A673 (cell line): Measurements from ENCODE around the gene MVB12A. TPM values are rescaled to one million over a fixed set of nuclear protein-coding genes. Genes with fewer than 3 reads are reported as not detected.

ENCODE experiments used
- BruUV-seq: library from RNA; stranded (reverse); fragments of 400-500 nt; replicated peaks from 2 replicates; lab custom pipeline; 2021; lab: Mats Ljungman, UMichigan
- CTCF ChIA-PET: fragments of 300-600 bp; sonication (Branson Sonifier 250); formaldehyde crosslinking; loops from one replicate; lab custom pipeline; 2022; ENCODE audit warnings: antibody characterized with exemption; lab: Charles Lee
- POLR2A ChIA-PET: fragments of 300-600 bp; sonication (Branson Sonifier 250); formaldehyde crosslinking; loops from one replicate; lab custom pipeline; 2022; ENCODE audit warnings: antibody characterized with exemption; ENCODE audit not compliant: low non-redundant PET; lab: Charles Lee
- DNase-seq: peaks from one replicate; pipeline ENCODE4 v3.0.0-alpha.2; 2015; ENCODE audit warnings: low spot score
- H3K27ac ChIP-seq: fragments of 200-600 bp; sonication (generic); 2 replicates; pipeline ENCODE4 v1.5.1; 2016; ENCODE audit warnings: mixed run types, low read depth, mild to moderate bottlenecking, mixed read lengths, antibody characterized with exemption, low read length; ENCODE audit not compliant: poor library complexity, severe bottlenecking
- H3K27me3 ChIP-seq: fragments of 200-600 bp; sonication (generic); replicated peaks from 2 replicates; pipeline ENCODE4 v1.6.1; 2017; ENCODE audit warnings: mixed run types, low read depth, mild to moderate bottlenecking, mixed read lengths, antibody characterized with exemption, low read length; ENCODE audit not compliant: insufficient read depth, poor library complexity
- H3K36me3 ChIP-seq: fragments of 200-600 bp; sonication (generic); 2 replicates; pipeline ENCODE4 v1.6.1; 2016; ENCODE audit warnings: mixed run types, mild to moderate bottlenecking, mixed read lengths, antibody characterized with exemption, low read length; ENCODE audit not compliant: insufficient read depth, poor library complexity, severe bottlenecking
- H3K4me1 ChIP-seq: fragments of 200-600 bp; sonication (generic); 2 replicates; pipeline ENCODE4 v1.6.1; 2017; ENCODE audit warnings: mixed run types, mild to moderate bottlenecking, mixed read lengths, antibody characterized with exemption, low read length; ENCODE audit not compliant: insufficient read depth, poor library complexity, severe bottlenecking
- H3K4me3 ChIP-seq: fragments of 200-600 bp; sonication (generic); 2 replicates; pipeline ENCODE4 v1.5.1; 2016; ENCODE audit warnings: low read depth, mixed run types, mild to moderate bottlenecking, mixed read lengths, low read length; ENCODE audit not compliant: poor library complexity, severe bottlenecking
- H3K9me3 ChIP-seq: fragments of 200-600 bp; sonication (generic); 2 replicates; pipeline ENCODE4 v1.6.1; 2016; ENCODE audit warnings: mixed run types, low read depth, mild to moderate bottlenecking, mixed read lengths, antibody characterized with exemption, low read length; ENCODE audit not compliant: poor library complexity, severe bottlenecking
- EZH2 ChIP-seq: fragments of 200-600 bp; sonication (generic); IDR thresholded peaks from 2 replicates; pipeline ENCODE4 v1.6.1; 2017; ENCODE audit warnings: borderline replicate concordance, low read depth, mild to moderate bottlenecking, mixed read lengths, antibody characterized with exemption, low read length; ENCODE audit not compliant: poor library complexity, severe bottlenecking
- intact Hi-C: fragments of 100-400 bp; cut with micrococcal nuclease; formaldehyde crosslinking; loops from one replicate; pipeline ENCODE4 v1.10.0; 2022; ENCODE audit not compliant: unreplicated experiment
- total RNA-seq: library from RNA; stranded (reverse); gene quantifications from 2 replicates; pipeline ENCODE4 v1.2.3, GENCODE V29; 2021
- TF ChIP-seq, protein P1 (sequence below): fragments of 300-800, 200-600 bp; sonication (generic); conservative IDR thresholded peaks from 2 replicates; pipeline ENCODE4 v1.5.1; 2017; ENCODE audit warnings: low read depth, mild to moderate bottlenecking, antibody characterized with exemption, low read length, moderate library complexity, mixed read lengths

MVB12A gene
- total RNA-seq, 1 experiment from 2014 or later, result 39.5 TPM

DNA sequence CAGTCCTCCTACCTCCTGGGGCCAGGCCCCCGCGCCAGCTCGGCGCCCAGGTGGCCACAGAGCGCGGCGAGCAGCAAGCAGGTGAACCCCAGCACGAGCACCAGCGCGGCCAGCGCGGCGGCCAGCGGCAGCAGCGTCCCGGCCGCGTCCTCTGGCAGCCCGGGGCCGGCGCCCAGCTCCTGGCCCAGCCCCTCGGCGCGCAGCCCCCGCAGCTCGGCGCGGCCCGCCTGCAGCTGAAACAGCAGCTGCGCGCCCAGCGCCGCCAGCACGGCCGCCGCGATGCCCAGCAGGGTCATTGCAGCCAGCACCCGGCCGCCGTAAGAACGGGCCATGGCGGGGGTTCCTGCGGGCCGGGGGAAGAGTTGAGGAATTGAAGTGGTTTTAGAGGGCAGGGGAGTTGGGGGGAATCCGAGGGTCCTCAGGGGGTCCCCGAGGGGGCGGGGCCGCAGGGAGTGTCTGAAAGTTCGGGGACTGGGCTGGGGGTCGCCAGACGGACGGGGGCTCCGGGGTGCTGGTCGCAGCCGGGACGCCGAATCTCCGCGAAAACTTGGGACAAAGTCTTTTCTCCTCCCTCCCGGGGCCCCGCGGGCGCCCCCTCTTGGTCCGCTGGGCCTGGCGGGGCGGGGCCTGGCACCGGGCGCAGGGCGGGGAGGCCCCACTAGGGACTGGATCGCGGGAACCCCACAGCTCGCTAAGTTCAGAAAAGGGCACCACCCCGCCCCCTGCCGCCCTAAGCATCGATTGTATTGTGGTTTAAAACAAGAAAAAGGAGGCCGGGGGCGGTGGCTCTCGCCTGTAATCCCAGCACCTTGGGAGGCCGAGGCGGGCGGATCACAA lies 28.5 kb downstream of the MVB12A start, which contains the start of gene TMEM221:
Gene TMEM221, minus strand, starts transcription at position 538 of the 837 bp plus-strand sequence. Its CDS starts 206 bp downstream, at position 332.
- Histone ChIP-seq H3K27me3 (peaks cover 18% of the 10 kb centered on the region), H3K4me1 (peaks cover 5% of the 10 kb centered on the region), H3K4me3 (peak within 1 kb of the TSS; percentile 50), H3K9me3 (no peaks in the 10 kb centered on the region), H3K36me3 (no peaks in the 10 kb centered on the region), H3K27ac (no peak within 1 kb of the TSS)
- ChIA-PET POLR2A (interaction anchor here (0.6 to 0.7 kb wide), 2 partner anchors 103 to 1006 kb away, joined by 6 to 8 read pairs; no protein-coding TSS in a partner anchor), CTCF (interaction anchor here (1.0 kb wide), 1 partner anchor 1006 kb away, joined by 3 read pairs; no protein-coding TSS in a partner anchor)
- TF ChIP-seq, protein P1, sequence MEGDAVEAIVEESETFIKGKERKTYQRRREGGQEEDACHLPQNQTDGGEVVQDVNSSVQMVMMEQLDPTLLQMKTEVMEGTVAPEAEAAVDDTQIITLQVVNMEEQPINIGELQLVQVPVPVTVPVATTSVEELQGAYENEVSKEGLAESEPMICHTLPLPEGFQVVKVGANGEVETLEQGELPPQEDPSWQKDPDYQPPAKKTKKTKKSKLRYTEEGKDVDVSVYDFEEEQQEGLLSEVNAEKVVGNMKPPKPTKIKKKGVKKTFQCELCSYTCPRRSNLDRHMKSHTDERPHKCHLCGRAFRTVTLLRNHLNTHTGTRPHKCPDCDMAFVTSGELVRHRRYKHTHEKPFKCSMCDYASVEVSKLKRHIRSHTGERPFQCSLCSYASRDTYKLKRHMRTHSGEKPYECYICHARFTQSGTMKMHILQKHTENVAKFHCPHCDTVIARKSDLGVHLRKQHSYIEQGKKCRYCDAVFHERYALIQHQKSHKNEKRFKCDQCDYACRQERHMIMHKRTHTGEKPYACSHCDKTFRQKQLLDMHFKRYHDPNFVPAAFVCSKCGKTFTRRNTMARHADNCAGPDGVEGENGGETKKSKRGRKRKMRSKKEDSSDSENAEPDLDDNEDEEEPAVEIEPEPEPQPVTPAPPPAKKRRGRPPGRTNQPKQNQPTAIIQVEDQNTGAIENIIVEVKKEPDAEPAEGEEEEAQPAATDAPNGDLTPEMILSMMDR, result peak; percentile 63
- no peak for TF ChIP-seq EZH2
- BruUV-seq, result no TSS peak
- intact Hi-C loops, result no loop called here
- DNase-seq, result peak; percentile 60

DNA sequence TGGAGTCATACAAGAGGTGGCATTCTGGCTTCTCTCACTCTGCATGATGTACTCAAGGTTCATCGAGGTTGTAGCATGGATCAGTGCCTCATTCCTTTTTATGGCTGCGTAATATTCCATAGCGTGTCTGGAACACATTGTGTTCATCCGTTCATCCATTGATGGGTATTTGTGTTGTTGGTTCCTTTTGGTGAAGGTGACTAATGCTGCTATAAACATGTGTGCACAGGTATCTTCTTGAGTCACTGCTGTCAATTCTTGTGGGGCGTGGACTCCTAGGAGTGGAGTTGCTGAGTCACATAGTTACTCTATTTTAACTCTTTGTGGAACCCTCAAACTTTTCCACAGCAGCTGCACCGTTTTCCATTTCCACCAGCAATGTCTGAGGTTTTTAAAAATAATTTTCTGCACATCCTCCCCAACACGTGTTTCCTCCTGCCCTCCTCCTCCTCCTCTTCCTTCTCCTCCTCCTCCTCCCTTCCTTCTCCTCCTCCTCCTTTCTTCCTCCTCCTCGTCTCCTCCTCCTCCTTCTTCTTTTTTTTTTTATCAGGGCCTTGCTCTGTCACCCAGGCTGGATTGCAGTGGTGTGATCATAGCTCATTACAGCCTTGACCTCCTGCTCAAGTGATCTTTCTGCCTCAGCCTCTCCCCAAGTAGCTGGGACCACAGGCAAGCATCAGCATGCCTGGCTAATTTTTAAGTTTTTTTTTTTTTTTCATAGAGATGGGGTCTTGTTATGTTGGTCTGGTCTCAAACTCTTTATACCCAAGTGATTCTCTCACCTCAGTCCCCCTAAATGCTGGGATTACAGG lies 30.6 kb downstream of the MVB12A start:
- POLR2A ChIA-PET, result no interaction called here
- peaks cover 29% of the 10 kb centered on the region for H3K27me3 ChIP-seq
- H3K36me3 ChIP-seq, result no peaks in the 10 kb centered on the region
- H3K27ac ChIP-seq, result no peak overlapping the region
- no peak for TF ChIP-seq EZH2
- TF ChIP-seq, protein P1, result no peak
- DNase-seq, result no peak
- H3K9me3 ChIP-seq, result no peaks in the 10 kb centered on the region
- no TSS peak for BruUV-seq
- intact Hi-C loops, result loop anchor here (5.0 kb wide), 1 partner anchor 317 kb away; no protein-coding TSS in a partner anchor
- CTCF ChIA-PET, result interaction anchor here (0.7 kb wide), 2 partner anchors 15 to 45 kb away, joined by 3 to 5 read pairs; no protein-coding TSS in a partner anchor
- H3K4me3 ChIP-seq, result no peak overlapping the region
- peaks cover 5% of the 10 kb centered on the region for H3K4me1 ChIP-seq

DNA sequence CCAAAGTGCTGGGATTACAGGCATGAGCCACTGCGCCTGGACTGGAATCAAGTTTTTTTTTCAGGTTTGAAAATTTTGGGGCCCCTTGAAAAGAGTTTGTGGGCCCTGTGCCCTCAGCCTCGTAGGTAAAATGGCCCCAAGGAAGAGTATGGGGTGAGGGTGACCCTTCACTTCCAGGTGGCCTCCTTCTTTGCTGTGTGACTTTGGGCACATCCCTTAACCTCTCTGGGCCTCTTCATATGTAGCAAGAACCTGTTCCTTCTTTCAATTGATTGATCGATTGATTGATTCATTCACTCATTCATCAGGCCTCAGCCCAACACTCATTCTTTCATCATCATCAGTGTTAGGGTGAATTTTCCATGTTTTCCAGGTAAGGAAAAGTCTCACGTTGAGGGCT lies 32.0 kb downstream of the MVB12A start:
- no peak for TF ChIP-seq EZH2
- TF ChIP-seq, protein P1, result no peak
- intact Hi-C loops, result loop anchor here (5.0 kb wide), 1 partner anchor 315 kb away; no protein-coding TSS in a partner anchor
- BruUV-seq, result no TSS peak
- Histone ChIP-seq H3K27me3 (peaks cover 38% of the 10 kb centered on the region), H3K27ac (no peak overlapping the region), H3K4me1 (peaks cover 5% of the 10 kb centered on the region), H3K9me3 (no peaks in the 10 kb centered on the region), H3K4me3 (no peak overlapping the region), H3K36me3 (no peaks in the 10 kb centered on the region)
- no peak for DNase-seq
- ChIA-PET CTCF (no interaction called here), POLR2A (interaction anchor here (0.7 kb wide), 1 partner anchor 25 kb away, joined by 4 read pairs; no protein-coding TSS in a partner anchor)
